ENCODE data around the gene AGBL4. TPM values are rescaled to one million over a fixed set of nuclear protein-coding genes. Genes with fewer than 3 reads are reported as not detected.

AGBL4 gene
- total and polyA plus RNA-seq, 9 of the 15 experiments (the other 6 are each of a cell fraction or from before 2014, with no cell fraction given) = 0.11 TPM; not detected in 7

DNA sequence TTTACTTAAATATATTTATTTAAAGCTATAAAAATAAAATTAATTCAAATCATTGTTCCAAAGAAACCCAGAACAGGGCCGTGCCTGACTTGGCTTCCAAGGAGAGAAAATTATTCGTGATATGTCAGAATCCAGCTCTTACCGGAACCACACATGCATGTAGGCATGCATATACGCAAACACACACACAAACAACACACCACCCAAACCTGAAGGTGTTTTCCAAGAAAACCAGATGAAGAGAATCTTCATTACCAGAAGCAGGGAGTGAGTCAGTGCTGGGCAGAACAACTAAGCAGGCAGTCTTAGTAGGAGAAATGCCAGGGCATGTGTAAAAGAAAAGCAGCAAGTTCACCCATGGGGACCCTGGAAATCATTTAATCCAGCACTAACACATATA lies 815.0 kb downstream of the AGBL4 start:
- BruUV-seq (replicated peaks) = no TSS peak
- Histone ChIP-seq H3K9ac (ENCODE audit: insufficient read depth in 1 of 2, low read depth in 2 of 2, low read length in 2 of 2) (no peak overlapping the region), H3K79me2 (ENCODE audit: control insufficient read depth, insufficient read depth, low read length) (no peaks in the 10 kb centered on the region), H3K27ac (ENCODE audit: extremely low read depth, low read depth, low read length) (no peak overlapping the region), H3K4me1 (replicated peaks in 1 of 2; ENCODE audit: control insufficient read depth in 2 of 2, insufficient read depth in 2 of 2, low read length in 2 of 2) (no peaks in the 10 kb centered on the region), H3K4me3 (no peak overlapping the region), H4K20me1 (replicated peaks; ENCODE audit: control insufficient read depth, insufficient read depth, low read length) (no peaks in the 10 kb centered on the region), H3K9me3 (replicated peaks; ENCODE audit: control insufficient read depth, insufficient read depth, low read depth, low read length) (no peaks in the 10 kb centered on the region; the same call in 1 of the 2 replicates), H3K36me3 (ENCODE audit: control insufficient read depth, insufficient read depth, low read length) (no peaks in the 10 kb centered on the region), H3K4me2 (ENCODE audit: insufficient read depth, low read length) (no peak overlapping the region), H3K9me1 (ENCODE audit: control insufficient read depth, insufficient read depth, low read length) (no peaks in the 10 kb centered on the region), H3K27me3 (ENCODE audit: control insufficient read depth in 2 of 2, insufficient read depth in 2 of 2, low read length in 2 of 2) (no peaks in the 10 kb centered on the region), H2AFZ (ENCODE audit: low read depth, low read length) (no peak overlapping the region)
- DNase-seq (ENCODE audit: extremely low read depth in 1 of 4, low spot score in 3 of 4) (no peak), ATAC-seq (no peak), FAIRE-seq (no peak)
- in situ Hi-C loops (cut with MboI) = no loop called here
- 0% methylated on average over 4 of the region's 4 CpGs for WGBS (ENCODE audit: insufficient coverage, low coverage, missing lambda C conversion rate)
- POLR2A ChIA-PET = no interaction called here
- CTCF ChIA-PET (ENCODE audit: low intra/inter-chr PET ratio) = no interaction called here
- intact Hi-C loops (cut with micrococcal nuclease) = no loop called here
- no peak for TF ChIP-seq SAFB2 (IDR thresholded peaks at IDR 0.05; ENCODE audit: borderline replicate concordance, low read depth, low read length, severe bottlenecking)
- no peak for TF ChIP-seq PPARD (CRISPR knock-in tag; IDR thresholded peaks at IDR 0.05)
- TF ChIP-seq ILK (tag; IDR thresholded peaks at IDR 0.05; ENCODE audit: borderline replicate concordance, low read depth) = no peak
- no peak for TF ChIP-seq ZBTB8A (IDR thresholded peaks at IDR 0.05; ENCODE audit: partially characterized antibody)
- no peak for TF ChIP-seq NCOR1 (IDR thresholded peaks at IDR 0.05)
- TF ChIP-seq EZH2 (IDR thresholded peaks at IDR 0.05; ENCODE audit: borderline replicate concordance, low read depth, low read length) = no peak
- TF ChIP-seq, protein P1, sequence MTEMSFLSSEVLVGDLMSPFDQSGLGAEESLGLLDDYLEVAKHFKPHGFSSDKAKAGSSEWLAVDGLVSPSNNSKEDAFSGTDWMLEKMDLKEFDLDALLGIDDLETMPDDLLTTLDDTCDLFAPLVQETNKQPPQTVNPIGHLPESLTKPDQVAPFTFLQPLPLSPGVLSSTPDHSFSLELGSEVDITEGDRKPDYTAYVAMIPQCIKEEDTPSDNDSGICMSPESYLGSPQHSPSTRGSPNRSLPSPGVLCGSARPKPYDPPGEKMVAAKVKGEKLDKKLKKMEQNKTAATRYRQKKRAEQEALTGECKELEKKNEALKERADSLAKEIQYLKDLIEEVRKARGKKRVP (CRISPR knock-in tag; IDR thresholded peaks at IDR 0.05) = no peak
- TF ChIP-seq, protein P2, sequence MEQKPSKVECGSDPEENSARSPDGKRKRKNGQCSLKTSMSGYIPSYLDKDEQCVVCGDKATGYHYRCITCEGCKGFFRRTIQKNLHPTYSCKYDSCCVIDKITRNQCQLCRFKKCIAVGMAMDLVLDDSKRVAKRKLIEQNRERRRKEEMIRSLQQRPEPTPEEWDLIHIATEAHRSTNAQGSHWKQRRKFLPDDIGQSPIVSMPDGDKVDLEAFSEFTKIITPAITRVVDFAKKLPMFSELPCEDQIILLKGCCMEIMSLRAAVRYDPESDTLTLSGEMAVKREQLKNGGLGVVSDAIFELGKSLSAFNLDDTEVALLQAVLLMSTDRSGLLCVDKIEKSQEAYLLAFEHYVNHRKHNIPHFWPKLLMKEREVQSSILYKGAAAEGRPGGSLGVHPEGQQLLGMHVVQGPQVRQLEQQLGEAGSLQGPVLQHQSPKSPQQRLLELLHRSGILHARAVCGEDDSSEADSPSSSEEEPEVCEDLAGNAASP (IDR thresholded peaks at IDR 0.05) = no peak
- TF ChIP-seq KLF10 (CRISPR knock-in tag; IDR thresholded peaks at IDR 0.05) = no peak
- TF ChIP-seq, protein P3, sequence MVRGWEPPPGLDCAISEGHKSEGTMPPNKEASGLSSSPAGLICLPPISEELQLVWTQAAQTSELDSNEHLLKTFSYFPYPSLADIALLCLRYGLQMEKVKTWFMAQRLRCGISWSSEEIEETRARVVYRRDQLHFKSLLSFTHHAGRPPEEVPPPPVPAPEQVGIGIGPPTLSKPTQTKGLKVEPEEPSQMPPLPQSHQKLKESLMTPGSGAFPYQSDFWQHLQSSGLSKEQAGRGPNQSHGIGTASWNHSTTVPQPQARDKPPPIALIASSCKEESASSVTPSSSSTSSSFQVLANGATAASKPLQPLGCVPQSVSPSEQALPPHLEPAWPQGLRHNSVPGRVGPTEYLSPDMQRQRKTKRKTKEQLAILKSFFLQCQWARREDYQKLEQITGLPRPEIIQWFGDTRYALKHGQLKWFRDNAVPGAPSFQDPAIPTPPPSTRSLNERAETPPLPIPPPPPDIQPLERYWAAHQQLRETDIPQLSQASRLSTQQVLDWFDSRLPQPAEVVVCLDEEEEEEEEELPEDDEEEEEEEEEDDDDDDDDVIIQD (CRISPR knock-in tag; IDR thresholded peaks at IDR 0.05) = no peak
